Measurements from ENCODE around the gene GREB1L.
A peak's percentile ranks its signal among the peaks of the same experiment; 100 is the strongest.

The GREB1L gene

GRCh38 chr18:21458788-21459187, 216.8 kb downstream of the GREB1L start:
- Mint-ChIP-seq H3K36me3 (no peaks in the 10 kb centered on the region), H3K4me3 (no peak overlapping the region), H3K9me3 (no peaks in the 10 kb centered on the region), H3K27me3 (peaks cover 8% of the 10 kb centered on the region), H3K27ac (no peak overlapping the region), H3K4me1 (peaks cover 2% of the 10 kb centered on the region)
- DNase-seq (ENCODE audit: low spot score in 2 of 2) (no peak), ATAC-seq (ENCODE audit: low read depth) (no peak)

- Mint-ChIP-seq H3K36me3 (no peaks in the 10 kb centered on the region), H3K9me3 (no peaks in the 10 kb centered on the region), H3K4me1 (peaks cover 2% of the 10 kb centered on the region), H3K4me3 (no peak overlapping the region), H3K27ac (no peak overlapping the region), H3K27me3 (peaks cover 8% of the 10 kb centered on the region)
- no peak for DNase-seq (ENCODE audit: low spot score in 2 of 2)
- ATAC-seq (ENCODE audit: low read depth), result no peak
Observed at GRCh38 chr18:21459706-21460286, 217.8 kb downstream of the GREB1L start.

DNA sequence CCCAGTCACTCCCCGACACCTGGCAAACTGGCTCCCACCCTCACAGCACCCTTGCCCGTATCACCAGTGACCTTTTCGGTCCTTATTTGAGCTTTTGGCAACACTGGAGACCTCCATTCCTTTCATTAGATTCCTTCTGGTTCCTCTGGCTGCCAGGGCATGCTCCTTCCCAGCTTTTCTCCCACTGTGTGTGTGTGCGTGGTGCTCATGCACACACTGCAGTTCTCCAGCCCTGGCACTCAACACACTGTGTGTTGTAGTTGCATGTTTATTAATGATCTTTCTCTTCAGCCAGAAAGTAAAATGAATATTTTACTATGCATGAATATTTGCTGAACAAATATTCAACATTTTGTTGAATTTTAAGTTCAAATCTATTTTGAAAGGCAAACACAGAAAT, 219.4 kb downstream of the GREB1L start:
- H3K27me3 Mint-ChIP-seq, result peaks cover 6% of the 10 kb centered on the region
- H3K27ac Mint-ChIP-seq, result no peak overlapping the region
- H3K9me3 Mint-ChIP-seq, result no peaks in the 10 kb centered on the region
- ATAC-seq (ENCODE audit: low read depth) (no peak), DNase-seq (ENCODE audit: low spot score in 2 of 2) (no peak)
- no peak overlapping the region for H3K4me3 Mint-ChIP-seq
- H3K4me1 Mint-ChIP-seq, result no peaks in the 10 kb centered on the region
- no peaks in the 10 kb centered on the region for H3K36me3 Mint-ChIP-seq

GRCh38 chr18:21463718-21464117, 221.7 kb downstream of the GREB1L start:
- no peak for DNase-seq (ENCODE audit: low spot score in 2 of 2)
- no peak overlapping the region for H3K27ac Mint-ChIP-seq
- H3K36me3 Mint-ChIP-seq, result no peaks in the 10 kb centered on the region

GRCh38 chr18:21468514-21469164, 226.6 kb downstream of the GREB1L start:
- DNase-seq (ENCODE audit: low spot score in 2 of 2) (no peak), ATAC-seq (ENCODE audit: low read depth) (no peak)
- H3K9me3 Mint-ChIP-seq, result peaks cover 2% of the 10 kb centered on the region
- H3K4me3 Mint-ChIP-seq, result no peak overlapping the region
- no peak overlapping the region for H3K27ac Mint-ChIP-seq
- H3K4me1 Mint-ChIP-seq, result no peaks in the 10 kb centered on the region
- no peaks in the 10 kb centered on the region for H3K36me3 Mint-ChIP-seq
- H3K27me3 Mint-ChIP-seq, result peaks cover 9% of the 10 kb centered on the region

More at GRCh38 chr18:21463718-21464117, 221.7 kb downstream of the GREB1L start:
- Mint-ChIP-seq H3K4me1 (no peaks in the 10 kb centered on the region), H3K27me3 (peaks cover 6% of the 10 kb centered on the region), H3K9me3 (no peaks in the 10 kb centered on the region), H3K4me3 (no peak overlapping the region)
- no peak for ATAC-seq (ENCODE audit: low read depth)

GRCh38 chr18:21472741-21473140, 230.7 kb downstream of the GREB1L start:
- Mint-ChIP-seq H3K4me3 (no peak overlapping the region), H3K4me1 (no peaks in the 10 kb centered on the region), H3K27me3 (peaks cover 10% of the 10 kb centered on the region), H3K9me3 (peaks cover 3% of the 10 kb centered on the region), H3K36me3 (no peaks in the 10 kb centered on the region), H3K27ac (no peak overlapping the region)
- DNase-seq (ENCODE audit: low spot score in 2 of 2) (no peak), ATAC-seq (ENCODE audit: low read depth) (no peak)

- Mint-ChIP-seq H3K9me3 (peaks cover 3% of the 10 kb centered on the region), H3K4me3 (no peak overlapping the region), H3K4me1 (no peaks in the 10 kb centered on the region), H3K27me3 (peaks cover 10% of the 10 kb centered on the region), H3K36me3 (no peaks in the 10 kb centered on the region), H3K27ac (no peak overlapping the region)
- no peak for DNase-seq (ENCODE audit: low spot score in 2 of 2)
- ATAC-seq (ENCODE audit: low read depth), result no peak
Observed at GRCh38 chr18:21474621-21475020, 232.6 kb downstream of the GREB1L start.

DNA sequence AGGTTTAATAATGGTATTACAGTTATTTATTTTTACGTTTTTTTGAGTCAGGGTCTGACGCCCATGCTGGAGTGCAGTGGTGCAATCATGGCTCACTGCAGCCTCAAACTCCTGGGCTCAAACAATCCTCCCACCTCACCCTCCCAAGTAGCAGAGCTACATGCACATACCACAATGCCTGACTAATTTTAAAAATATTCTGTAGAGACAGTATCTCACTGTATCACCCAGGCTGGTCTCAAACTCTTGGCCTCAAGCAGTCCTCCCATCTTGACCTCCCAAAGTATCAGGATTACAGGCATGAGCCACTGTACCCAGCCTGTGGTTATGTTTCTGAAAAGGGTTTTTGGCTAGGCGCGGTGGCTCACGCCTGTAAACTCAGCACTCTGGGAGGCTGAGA, 237.7 kb downstream of the GREB1L start:
- H3K9me3 Mint-ChIP-seq, result no peaks in the 10 kb centered on the region
- ATAC-seq (ENCODE audit: low read depth) (no peak), DNase-seq (ENCODE audit: low spot score in 2 of 2) (no peak)
- no peaks in the 10 kb centered on the region for H3K36me3 Mint-ChIP-seq
- H3K4me1 Mint-ChIP-seq, result no peaks in the 10 kb centered on the region
- H3K27ac Mint-ChIP-seq, result no peak overlapping the region
- H3K27me3 Mint-ChIP-seq, result peaks cover 4% of the 10 kb centered on the region
- no peak overlapping the region for H3K4me3 Mint-ChIP-seq

GRCh38 chr18:21481739-21482138, 239.7 kb downstream of the GREB1L start:
- ATAC-seq (ENCODE audit: low read depth), result no peak
- Mint-ChIP-seq H3K9me3 (no peaks in the 10 kb centered on the region), H3K4me1 (no peaks in the 10 kb centered on the region), H3K27me3 (peaks cover 4% of the 10 kb centered on the region), H3K36me3 (no peaks in the 10 kb centered on the region), H3K4me3 (no peak overlapping the region), H3K27ac (no peak overlapping the region)
- DNase-seq (ENCODE audit: low spot score in 2 of 2), result no peak

GRCh38 chr18:21483051-21483450, 241.0 kb downstream of the GREB1L start:
- H3K36me3 Mint-ChIP-seq, result no peaks in the 10 kb centered on the region
- peaks cover 4% of the 10 kb centered on the region for H3K27me3 Mint-ChIP-seq
- ATAC-seq (ENCODE audit: low read depth) (no peak), DNase-seq (ENCODE audit: low spot score in 2 of 2) (no peak)
- no peak overlapping the region for H3K27ac Mint-ChIP-seq
- H3K4me3 Mint-ChIP-seq, result no peak overlapping the region
- no peaks in the 10 kb centered on the region for H3K4me1 Mint-ChIP-seq
- no peaks in the 10 kb centered on the region for H3K9me3 Mint-ChIP-seq

GRCh38 chr18:21484851-21485636, 243.0 kb downstream of the GREB1L start:
- no peak overlapping the region for H3K27ac Mint-ChIP-seq
- no peaks in the 10 kb centered on the region for H3K36me3 Mint-ChIP-seq
- ATAC-seq (ENCODE audit: low read depth) (no peak), DNase-seq (ENCODE audit: low spot score in 2 of 2) (no peak)
- no peaks in the 10 kb centered on the region for H3K9me3 Mint-ChIP-seq
- H3K4me1 Mint-ChIP-seq, result no peaks in the 10 kb centered on the region
- H3K4me3 Mint-ChIP-seq, result no peak overlapping the region
- H3K27me3 Mint-ChIP-seq, result peaks cover 4% of the 10 kb centered on the region

DNA sequence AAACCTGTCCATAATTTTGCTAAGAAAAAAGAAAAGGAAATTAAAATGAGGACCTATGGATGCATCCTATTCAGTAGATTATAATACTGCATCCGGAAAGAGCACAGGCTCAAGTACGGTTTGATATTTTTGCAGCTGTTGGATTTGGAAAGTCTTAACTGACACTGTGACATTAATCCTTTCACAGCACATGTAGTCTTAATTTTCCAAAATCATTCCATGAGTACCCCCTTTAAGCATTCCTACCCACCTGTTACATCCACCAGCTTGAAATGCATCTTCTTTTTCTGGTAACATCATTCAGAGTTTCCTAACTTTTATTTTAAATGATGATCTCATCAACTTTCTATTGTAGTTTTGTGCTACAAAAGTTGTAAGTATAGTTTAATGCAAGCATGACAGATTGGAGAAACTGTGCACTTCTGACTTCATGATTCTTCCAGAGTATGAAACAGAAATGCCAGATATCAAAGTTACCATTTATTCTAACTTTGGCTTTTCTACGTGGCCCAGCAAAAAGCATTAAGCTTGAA, 244.9 kb downstream of the GREB1L start:
- Mint-ChIP-seq H3K9me3 (no peaks in the 10 kb centered on the region), H3K36me3 (no peaks in the 10 kb centered on the region), H3K27me3 (peaks cover under 1% of the 10 kb centered on the region), H3K4me1 (no peaks in the 10 kb centered on the region), H3K4me3 (no peak overlapping the region), H3K27ac (no peak overlapping the region)
- DNase-seq (ENCODE audit: low spot score in 2 of 2) (no peak), ATAC-seq (ENCODE audit: low read depth) (no peak)

GRCh38 chr18:21489119-21489750, 247.2 kb downstream of the GREB1L start:
- DNase-seq (ENCODE audit: low spot score in 2 of 2), result peak in 1 of 2 donors; percentile 17
- Mint-ChIP-seq H3K4me1 (no peaks in the 10 kb centered on the region), H3K36me3 (no peaks in the 10 kb centered on the region), H3K27me3 (peaks cover 2% of the 10 kb centered on the region), H3K9me3 (no peaks in the 10 kb centered on the region), H3K27ac (no peak overlapping the region), H3K4me3 (no peak overlapping the region)
- no peak for ATAC-seq (ENCODE audit: low read depth)

DNA sequence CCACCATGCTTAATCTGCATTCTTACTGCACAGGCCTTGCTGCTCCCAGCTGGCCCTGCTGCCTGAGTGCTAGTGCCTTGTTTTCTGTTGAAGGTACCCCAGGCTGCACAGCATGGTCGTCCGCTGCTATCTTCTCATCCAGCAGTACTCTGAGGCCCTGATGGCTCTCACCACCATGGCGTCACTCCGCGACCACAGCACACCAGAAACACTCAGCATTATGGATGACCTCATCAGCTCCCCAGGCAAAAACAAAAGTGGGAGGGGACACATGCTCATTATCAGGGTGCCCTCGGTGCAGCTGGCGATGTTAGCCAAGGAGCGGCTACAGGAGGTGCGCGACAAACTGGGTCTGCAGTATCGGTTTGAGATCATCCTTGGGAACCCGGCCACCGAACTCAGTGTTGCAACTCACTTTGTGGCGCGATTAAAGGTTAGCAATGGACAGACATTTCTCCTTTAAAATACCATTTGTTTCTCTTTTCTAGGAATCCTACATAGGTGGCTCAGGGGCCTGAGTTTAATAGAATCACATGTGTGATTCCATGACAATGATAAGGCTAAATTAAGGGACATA, 248.0 kb downstream of the GREB1L start:
- no peak for DNase-seq (ENCODE audit: low spot score in 2 of 2)
- Mint-ChIP-seq H3K36me3 (no peaks in the 10 kb centered on the region), H3K27me3 (peaks cover 2% of the 10 kb centered on the region), H3K9me3 (no peaks in the 10 kb centered on the region), H3K27ac (no peak overlapping the region), H3K4me3 (no peak overlapping the region), H3K4me1 (no peaks in the 10 kb centered on the region)
- no peak for ATAC-seq (ENCODE audit: low read depth)

Data from memory B cell (primary cell).